Dermis blood vessel endothelial cell (primary cell): ENCODE data around the gene WWOX. TPM values are rescaled to one million over a fixed set of nuclear protein-coding genes. Genes with fewer than 3 reads are reported as not detected.
"Not testable (repeated sequence)": the region's sequence is repeated elsewhere in the genome, so short reads cannot be mapped to it uniquely, and the experiment has no call there.

ENCODE experiments used
- DNase-seq: peaks from one replicate; pipeline ENCODE4 v3.0.0; 2010
- total RNA-seq: library from RNA; depleted of rRNA; stranded (reverse); fragments of >200 nt; gene quantifications from 2 replicates; pipeline ENCODE4 v1.2.3, GENCODE V29; 2014

The WWOX gene
- total RNA-seq = 14.5 and 16.5 TPM in 2 replicates

- DNase-seq = peak; percentile 99
Measured at GRCh38 chr16:78099271-78100111, at the start of gene WWOX. WWOX (plus strand) TSS chr16:78099654.

- no peak for DNase-seq
Measured at GRCh38 chr16:78050734-78051400, 48.6 kb upstream of the WWOX start.

- DNase-seq = no peak
Measured at GRCh38 chr16:78057803-78058564, 41.5 kb upstream of the WWOX start.

GRCh38 chr16:78059806-78060205 lies 39.6 kb upstream of the WWOX start:
- DNase-seq = not testable (repeated sequence)

GRCh38 chr16:78060295-78060694 lies 39.2 kb upstream of the WWOX start:
- no peak for DNase-seq

- DNase-seq = no peak
Measured at GRCh38 chr16:78060809-78061208, 38.6 kb upstream of the WWOX start.

- DNase-seq = no peak
Measured at GRCh38 chr16:78065319-78065718, 34.1 kb upstream of the WWOX start.

GRCh38 chr16:78069913-78070312 lies 29.5 kb upstream of the WWOX start:
- no peak for DNase-seq

- no peak for DNase-seq
Measured at GRCh38 chr16:78072275-78072674, 27.2 kb upstream of the WWOX start.

GRCh38 chr16:78075800-78076199 lies 23.7 kb upstream of the WWOX start:
- DNase-seq = no peak

- DNase-seq = no peak
Measured at GRCh38 chr16:78081341-78081740, 18.1 kb upstream of the WWOX start.

GRCh38 chr16:78091419-78091818 lies 8.0 kb upstream of the WWOX start:
- no peak for DNase-seq

GRCh38 chr16:78092758-78093157 lies 6.7 kb upstream of the WWOX start:
- no peak for DNase-seq

- no peak for DNase-seq
Measured at GRCh38 chr16:78094166-78094565, 5.3 kb upstream of the WWOX start.

GRCh38 chr16:78094998-78095397 lies 4.5 kb upstream of the WWOX start:
- DNase-seq = no peak

- no peak for DNase-seq
Measured at GRCh38 chr16:78096386-78096785, 3.1 kb upstream of the WWOX start.

GRCh38 chr16:78097548-78097947 lies 1.9 kb upstream of the WWOX start:
- DNase-seq = no peak

- no peak for DNase-seq
Measured at GRCh38 chr16:78098087-78098486, 1.4 kb upstream of the WWOX start.

- DNase-seq = no peak
Measured at GRCh38 chr16:78098595-78099270, 721 bp upstream of the WWOX start.

- no peak for DNase-seq
Measured at GRCh38 chr16:78100112-78100467, 636 bp downstream of the WWOX start.

- DNase-seq = no peak
Measured at GRCh38 chr16:78102122-78102660, 2.7 kb downstream of the WWOX start.

- no peak for DNase-seq
Measured at GRCh38 chr16:78102865-78103264, 3.4 kb downstream of the WWOX start.

GRCh38 chr16:78105517-78105916 lies 6.1 kb downstream of the WWOX start:
- no peak for DNase-seq
